HTR-8/SVneo (cell line): Measurements from ENCODE around the gene YOD1.
A peak's percentile ranks its signal among the peaks of the same experiment; 100 is the strongest.
"Not testable (repeated sequence)": the region's sequence is repeated elsewhere in the genome, so short reads cannot be mapped to it uniquely, and the experiment has no call there.

Experiments used
- DNase-seq: peaks from one replicate; pipeline ENCODE4 v3.0.0; 2011; ENCODE audit warnings: low spot score, mixed read lengths; ENCODE audit not compliant: insufficient read length
- FAIRE-seq: peaks from 2 replicates; lab custom pipeline; 2011; peaks lifted over from hg19 to GRCh38; lab: Jason Lieb, UNC

Gene YOD1

DNA sequence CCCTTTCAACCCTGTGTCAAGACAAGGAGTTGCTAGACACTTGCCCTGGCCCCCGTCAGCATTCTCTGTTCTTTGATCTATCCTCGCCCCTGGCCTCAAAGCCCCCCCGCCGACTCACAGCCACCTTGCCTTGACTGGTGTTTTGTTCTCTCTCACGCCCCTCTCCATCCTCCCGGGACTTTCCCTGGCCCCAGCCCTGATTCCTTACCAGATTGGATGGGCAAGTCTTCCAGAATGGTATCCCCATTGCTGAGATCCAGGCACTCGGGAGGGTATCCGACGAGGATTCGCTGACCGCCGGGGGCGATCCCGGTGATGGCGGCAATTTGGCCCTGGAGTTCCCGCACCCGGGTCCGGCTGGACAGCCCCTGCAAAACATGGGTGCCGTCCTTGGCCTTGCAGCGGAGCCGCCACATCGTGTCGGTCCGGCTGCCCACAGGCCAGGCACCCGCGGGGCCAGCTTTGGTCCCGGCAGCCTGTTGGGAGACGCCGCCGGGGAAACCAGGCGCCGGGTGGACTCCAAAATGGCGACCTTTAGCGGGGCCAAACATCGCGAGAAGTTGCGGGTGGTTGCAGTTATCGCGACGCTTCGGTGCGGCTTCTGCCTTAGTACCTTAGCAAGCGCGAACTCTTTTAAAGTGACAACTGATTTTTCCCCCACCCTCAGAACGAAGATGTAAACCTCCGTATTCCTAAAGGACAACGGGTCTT lies 373 bp downstream of the YOD1 start:
- no peak for FAIRE-seq
- peak; percentile 85 for DNase-seq

DNA sequence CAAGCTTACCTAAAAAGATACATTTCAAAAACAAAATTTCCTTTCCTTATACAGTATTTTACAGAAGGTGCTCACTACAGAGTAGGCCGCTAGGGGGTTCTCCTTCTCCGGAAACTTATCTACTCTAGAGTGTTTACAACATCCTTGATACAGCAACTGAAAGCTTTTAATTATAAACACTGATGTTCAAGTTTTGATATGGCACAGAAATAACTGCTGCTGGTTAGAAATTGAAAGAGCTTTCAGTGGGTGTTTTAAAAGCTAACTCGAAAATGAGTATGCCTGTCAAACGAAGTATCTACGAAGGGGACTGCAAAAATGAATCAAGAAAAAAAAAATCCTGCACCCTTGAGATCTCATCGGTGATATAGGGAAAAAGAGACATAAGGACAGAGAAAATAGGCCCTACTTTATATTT lies 1.0 kb downstream of the YOD1 start:
- FAIRE-seq: no peak
- no peak for DNase-seq

DNA sequence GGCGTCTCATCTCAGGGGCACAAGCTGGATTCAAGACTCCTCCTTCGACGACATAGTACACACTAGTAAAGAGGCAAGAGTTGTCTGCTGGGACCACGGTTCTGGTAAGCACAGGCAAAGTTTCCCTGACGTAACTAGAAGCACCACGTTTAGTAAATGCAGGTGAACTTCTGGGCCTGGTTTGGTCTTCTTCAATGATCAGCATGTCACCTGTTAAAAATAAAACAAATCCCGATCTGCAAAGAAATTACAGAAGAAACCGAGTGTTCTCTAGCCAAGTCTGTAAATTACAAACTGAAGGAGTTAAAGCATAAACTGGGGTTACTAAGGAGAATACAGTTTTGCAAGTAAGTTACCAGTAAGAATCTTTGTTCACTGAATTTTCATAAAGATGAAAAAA lies 1.5 kb downstream of the YOD1 start:
- DNase-seq (no peak), FAIRE-seq (no peak)

DNA sequence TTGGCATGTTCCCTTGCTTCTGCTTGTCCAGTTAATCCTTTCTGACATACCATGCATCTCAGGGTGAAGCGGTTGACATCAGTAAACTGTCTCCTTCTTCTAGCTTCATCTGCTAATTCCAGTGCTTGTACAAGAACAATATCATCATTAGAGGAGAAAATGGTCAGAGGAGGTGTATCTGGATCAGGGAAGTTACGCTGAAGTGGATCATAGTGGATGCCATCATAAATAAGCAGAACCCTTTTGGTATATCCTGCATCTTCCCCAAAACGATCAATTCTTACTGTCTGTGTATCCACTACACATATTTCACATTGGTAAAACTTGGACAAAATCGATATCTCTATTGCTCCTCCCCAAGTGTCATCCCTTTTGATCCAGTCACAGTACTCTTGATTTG lies 2.0 kb downstream of the YOD1 start:
- DNase-seq: no peak
- no peak for FAIRE-seq

DNA sequence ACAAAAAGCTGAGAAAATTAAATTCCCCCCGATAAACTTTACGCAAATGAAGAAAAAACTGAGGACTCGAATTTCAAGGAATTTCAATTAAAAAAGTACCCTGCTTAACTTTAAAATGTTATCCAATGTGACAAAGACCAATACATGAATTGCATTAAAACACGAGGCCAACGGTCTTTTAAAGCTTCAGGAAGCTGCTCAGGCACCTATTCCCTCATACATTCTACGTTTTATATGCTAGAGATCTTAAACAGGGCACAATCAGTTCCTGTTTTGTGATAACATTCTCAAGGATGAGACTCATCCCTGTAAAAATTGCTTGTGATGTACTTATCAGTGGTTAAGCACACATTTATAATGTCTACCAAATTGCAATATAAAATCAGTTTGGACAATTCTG lies 3.0 kb downstream of the YOD1 start:
- DNase-seq (no peak), FAIRE-seq (no peak)

DNA sequence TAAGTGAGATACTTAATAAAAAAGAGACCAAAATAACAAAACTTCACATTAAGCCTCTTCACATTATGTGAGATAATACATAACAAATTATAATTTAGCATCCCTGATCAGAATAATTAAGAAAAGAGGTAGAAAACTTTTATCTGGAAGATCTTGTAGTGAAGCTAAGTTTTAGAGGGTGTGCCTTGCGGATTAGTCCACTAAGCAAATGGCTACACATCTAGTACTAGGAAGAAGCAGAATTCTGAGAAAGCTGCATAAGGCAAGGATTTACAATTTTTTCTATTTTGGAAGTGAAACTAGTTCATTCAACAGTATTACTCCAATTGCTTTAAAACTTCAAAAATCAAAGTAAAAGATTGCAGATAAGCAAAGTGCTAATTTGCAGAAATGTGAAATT lies 3.5 kb downstream of the YOD1 start:
- DNase-seq: no peak

DNA sequence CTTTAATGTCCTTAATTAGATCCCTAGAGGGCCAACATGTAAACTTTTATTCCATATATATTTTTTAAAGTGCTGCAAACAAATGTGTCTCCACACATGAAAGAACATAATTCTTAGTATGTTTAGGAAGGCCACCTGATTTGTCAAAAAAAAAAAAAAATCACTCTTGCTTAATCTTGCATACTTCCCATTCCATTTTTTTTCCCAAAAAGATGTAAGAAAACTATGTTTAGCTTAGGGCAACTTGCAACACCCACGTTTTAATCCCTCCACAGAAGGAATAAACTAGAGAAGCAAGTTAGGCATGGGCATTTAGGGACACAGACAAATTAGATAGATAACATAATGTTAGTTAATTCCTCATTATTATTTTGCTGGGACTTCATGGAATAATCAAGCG lies 5.6 kb downstream of the YOD1 start:
- DNase-seq (no peak), FAIRE-seq (no peak)

More for the DNA sequence above, 3.5 kb downstream of the YOD1 start:
- no peak for FAIRE-seq

DNA sequence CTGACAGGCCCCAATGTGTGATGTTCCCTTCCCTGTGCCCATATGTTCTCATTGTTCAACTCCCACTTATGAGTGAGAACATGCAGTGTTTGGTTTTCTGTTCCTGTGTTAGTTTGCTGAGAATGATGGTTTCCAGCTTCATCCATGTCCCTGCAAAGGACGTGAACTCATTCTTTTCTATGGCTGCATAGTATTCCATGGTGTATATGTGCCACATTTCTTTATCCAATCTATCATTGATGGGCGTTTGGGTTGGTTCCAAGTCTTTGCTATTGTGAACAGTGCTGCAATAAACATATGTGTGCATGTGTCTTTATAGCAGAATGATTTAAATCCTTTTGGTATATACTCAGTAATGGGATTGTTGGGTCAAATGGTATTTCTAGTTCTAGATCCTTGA lies 9.6 kb downstream of the YOD1 start:
- not testable (repeated sequence) for FAIRE-seq, DNase-seq

DNA sequence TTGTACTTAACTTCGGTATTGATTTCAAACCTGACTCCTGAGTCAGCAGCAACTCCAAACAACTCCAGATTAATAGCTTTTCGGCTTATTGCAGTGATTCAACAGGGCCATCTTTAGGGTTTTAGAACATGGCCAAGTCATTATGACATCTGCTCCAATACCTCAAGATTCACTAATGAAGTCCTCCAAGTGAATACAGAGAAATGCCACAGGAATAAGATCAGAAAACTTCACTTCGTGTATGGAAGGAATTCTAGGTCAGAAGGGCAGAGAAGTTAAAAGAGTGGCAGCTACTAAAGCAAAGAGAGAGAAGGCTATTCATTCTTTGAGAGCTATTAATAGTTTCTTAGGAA lies 10.9 kb downstream of the YOD1 start:
- DNase-seq (no peak), FAIRE-seq (no peak)

DNA sequence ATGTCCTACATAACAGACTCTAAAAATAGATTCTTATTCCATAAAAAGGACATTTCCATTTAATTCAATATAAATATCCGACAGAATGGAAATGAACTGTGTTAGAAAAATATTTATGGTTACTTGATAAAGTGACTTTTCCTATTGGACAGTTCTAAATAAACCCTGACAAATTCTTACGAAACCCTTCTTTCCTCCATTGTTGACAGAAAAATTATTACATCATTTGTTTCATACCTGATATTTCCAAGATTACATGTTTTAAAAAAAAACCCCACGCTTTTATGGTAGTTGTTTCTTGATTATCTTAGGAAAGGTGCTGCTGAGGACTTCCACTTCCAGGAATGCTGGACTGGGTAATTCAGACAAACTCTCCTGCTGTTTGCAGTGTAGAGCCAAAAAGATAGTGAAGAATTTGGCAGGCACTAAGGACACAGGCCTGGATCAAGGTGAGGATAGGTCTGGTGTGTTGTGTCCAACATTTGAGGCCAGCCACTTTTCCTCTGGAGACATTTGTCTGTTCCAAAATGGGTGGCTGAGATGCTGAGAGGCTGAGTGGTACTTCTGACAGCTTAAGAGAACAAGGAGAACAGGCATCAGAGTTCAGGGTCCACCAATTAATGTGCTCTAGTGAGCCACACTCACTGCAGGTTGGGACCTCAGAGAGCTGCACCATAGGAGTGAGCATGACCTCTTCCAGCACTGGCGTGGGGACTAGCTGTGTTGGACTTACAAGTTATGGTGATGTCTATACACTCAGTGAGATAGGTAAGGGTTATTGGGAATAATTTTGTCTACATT lies 11.4 kb downstream of the YOD1 start:
- DNase-seq (no peak), FAIRE-seq (no peak)

DNA sequence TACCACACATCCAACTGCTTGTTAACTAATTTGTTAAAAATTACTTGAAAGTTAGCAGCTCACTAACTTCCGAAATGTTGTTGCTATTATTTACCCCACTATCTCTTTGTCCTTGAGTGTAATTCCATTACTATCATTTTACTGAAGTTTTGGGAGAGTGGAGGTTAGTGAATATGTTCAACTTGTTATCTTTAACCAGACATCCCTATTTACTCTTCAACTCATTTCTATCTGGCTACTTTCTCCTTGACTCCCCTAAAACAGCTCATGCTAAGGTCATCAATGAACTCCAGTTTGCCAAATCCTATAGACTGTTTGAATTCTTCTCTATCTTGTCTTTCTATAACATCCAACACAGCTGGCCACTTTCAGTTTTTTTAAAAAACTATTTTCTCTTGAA lies 14.1 kb downstream of the YOD1 start:
- no peak for DNase-seq
- no peak for FAIRE-seq

DNA sequence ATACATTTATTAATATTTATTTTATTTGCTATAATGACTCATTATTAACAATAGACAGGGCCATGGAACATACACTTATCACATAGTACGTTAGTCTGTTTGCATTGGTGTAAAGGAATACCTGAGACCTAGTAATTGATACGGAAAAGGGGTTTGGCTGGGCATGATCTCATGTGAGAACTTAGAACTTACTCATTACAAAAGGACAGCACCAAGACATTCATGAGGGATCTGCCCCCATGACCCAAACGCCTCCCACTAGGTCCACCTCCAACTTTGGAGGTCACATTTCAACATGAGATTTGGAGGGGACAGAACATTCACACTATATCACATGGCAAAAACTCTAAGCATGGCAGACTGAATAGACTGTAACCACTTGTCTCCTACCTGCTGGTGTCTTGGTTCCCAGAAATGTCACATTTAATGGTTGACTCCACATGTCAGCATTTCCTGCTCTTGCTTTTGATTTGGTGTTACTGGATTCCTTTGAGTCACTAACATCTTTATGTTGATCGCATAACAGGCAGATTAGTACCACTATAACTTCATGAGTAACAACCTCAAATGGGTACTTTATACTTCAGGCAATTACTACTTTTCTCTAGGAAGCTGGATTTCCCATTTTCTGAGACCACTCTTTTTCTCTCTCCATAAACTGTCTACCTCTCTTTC lies 15.0 kb downstream of the YOD1 start:
- DNase-seq: no peak
- no peak for FAIRE-seq

DNA sequence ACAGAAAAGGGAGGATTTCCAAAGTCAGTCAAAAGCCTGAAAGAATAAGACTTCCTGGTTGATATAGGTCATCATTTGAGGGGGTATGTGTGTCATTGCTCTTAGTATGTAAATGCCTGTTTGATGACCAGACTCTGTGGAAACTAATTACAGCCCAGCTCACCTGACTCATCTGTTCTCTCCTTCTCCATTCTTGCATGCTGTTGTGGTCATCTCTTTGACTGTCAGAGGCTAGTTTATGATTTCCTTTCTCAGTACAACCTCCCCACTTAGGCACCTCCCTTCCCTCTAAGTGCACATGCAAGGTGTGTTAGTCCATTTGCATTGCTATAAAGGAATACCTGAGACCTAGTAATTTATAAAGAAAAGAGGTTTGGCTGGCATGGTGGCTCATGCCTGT lies 16.0 kb downstream of the YOD1 start:
- DNase-seq (no peak), FAIRE-seq (no peak)

DNA sequence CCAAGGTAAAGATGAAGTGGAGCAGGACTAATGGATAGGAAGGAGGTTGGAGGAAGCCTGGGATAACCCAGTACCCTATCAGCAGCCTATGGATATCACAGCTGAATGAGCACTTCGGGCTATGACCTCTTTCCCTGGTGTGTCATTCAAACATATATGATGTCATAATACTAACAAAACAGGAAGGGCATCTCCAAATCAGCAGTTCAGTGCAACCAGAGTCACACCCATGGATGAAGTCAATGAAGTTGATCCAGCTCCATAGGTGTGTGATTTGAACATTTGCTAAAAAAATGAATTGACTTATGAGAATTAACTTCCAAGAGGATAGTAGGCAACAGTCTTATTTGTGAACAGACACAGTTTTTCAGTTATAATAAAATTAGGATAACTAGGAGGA lies 16.8 kb downstream of the YOD1 start:
- no peak for DNase-seq
- FAIRE-seq: no peak

DNA sequence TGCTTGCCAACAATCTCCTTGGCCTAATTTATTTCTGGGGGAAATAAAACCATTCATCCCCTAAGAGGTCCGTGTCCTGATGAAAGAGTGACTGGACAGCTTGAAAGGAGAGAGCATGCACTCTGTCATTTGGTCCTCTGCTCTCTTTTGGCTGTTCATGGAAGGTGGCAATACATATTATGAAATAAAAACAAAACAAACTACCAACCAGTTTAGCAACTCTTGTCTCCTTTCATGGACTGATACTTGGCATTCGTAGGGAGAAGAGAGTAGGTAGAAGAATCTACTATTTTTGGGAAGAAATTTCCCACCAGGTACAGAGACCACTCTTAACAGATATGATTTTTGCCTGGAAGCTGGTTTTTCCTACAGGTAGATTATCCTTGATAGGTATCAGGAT lies 17.7 kb downstream of the YOD1 start:
- no peak for DNase-seq
- FAIRE-seq: no peak

DNA sequence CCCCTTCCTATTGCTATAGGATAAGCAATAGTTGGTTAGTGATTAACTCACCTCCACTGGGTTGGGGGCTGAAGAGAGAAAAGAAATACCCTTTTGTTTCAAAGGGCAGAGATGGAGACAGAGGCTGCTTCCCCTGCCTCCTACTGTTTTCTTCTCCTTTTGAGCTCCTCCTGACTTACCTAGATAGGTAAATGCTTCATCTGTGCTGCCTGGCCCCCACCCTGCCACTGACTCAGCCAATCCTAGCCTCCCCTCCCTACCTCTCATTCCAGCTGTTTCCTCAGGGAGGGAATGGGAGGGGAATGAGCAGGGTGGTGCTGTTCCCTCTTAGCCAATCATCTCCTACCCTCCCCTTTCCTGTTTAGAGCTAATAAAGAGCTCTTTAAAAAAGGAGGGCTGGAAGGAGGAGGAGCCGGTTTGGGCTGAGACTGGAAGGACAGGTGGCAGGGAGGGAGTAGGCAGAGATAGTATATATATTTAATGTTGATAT lies 18.4 kb downstream of the YOD1 start, which contains the start of gene C1orf116:
C1orf116 (minus strand) TSS at position 229 of the 490 bp plus-strand sequence. CDS start 5,158 bp downstream, outside the sequence.
- FAIRE-seq (no peak), DNase-seq (no peak)

DNA sequence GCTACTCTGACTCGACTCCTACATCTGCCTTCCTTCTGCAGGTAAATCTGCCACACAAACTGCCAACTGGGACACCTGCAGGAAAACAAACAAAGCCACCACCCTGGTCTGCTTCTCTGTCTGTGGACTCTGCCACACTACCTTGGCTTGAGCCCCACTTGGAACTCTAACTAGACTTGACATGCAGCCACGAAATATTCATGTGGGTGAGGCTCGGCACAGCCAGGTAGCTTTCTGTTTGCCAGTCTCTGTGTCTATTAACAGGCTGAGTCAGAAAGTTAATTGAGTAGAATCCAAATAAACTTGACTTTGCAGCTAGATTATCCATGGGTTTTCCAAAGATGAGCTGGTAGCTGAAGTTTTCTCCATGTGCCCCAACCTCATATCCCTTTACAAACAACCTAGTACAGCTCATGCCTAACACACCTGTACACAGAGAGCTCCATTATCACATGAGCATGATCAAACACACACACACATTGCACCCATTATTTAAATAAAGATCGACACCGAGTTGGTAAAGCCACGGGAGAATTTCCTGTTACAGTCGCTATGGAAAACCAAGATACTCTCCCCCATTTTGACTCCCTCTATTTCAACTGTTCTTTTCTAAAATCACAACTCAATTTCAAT lies 19.3 kb downstream of the YOD1 start:
- DNase-seq: no peak
- FAIRE-seq: no peak

DNA sequence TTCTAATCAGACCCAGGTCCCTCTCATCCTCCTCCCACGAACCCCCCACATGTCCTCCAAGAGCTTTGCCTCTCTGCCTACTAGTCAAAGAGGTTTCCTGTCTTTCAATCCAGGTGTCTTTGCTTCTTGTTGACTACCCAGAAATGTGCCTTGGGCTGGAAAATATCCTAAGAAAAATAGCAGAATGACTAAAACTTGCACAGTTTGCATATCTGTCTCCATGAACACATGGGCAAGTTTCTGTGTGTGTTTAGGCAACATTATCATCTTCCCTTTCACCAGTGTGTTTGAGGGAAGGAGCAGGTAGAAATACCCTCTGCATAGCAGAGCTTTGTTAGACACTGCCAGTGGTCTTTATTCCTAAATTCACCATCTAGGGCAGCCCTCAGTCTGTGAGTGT lies 20.0 kb downstream of the YOD1 start:
- no peak for DNase-seq

DNA sequence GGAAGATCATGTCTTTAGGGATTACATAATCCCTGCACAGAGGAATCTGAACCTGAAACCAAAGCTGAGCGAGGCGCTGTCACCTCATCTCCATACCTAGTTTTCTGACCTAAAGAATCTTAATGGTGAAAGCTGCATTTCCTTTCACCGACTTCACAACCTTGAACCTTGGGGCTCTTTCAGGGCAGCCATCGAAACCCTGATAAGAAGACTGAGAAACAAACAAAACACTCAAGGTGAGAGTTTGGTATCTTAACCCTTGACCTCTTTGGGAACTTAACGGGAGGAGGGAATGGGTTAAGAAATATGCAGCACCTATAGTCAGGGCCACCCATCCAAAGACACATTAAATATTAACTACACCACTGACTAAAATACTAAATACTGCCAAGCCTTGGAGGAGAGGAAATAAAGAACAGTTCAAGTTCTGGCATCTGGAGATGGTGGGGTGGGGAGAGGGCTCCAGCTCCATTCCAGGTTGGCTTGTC lies 20.4 kb downstream of the YOD1 start:
- no peak for DNase-seq
- FAIRE-seq: no peak

More for the DNA sequence above, 20.0 kb downstream of the YOD1 start:
- no peak for FAIRE-seq
